ENCODE results near the gene HOXA9. TPM values are rescaled to one million over a fixed set of nuclear protein-coding genes. Genes with fewer than 3 reads are reported as not detected.

HOXA9 gene
- total RNA-seq, 1 experiment from 2014 or later = 16.7 TPM

DNA sequence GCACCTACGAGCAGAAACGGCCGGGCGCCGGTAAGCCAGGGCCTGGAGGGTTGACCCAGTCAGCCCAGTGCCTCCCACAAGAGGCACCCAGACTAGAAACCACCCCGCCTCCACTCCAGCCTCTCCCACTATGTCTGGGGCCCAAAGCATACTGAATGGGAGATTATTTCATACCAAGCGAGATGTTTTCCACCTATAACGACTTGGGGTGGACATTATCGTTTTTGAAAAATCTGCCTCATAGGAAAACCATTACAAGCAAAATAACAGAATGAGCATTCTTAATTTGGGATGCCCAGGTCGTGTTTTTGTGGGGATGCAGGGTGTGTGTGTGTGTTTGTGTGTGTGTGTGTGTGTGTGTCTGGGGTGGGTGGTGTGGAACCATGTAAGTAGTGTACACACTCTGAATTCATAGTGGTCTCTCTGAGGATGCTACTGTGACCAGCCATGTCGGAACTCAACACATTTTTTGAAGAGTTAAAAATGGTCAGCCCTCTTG is 19.4 kb downstream of the HOXA9 start:
- ChIA-PET CTCF (interaction anchor here (0.7 to 1.1 kb wide), 2 partner anchors 15 to 698 kb away, joined by 4 to 5 read pairs; no protein-coding TSS in a partner anchor), POLR2A (no interaction called here)
- no peaks in the 10 kb centered on the region for H3K27me3 Mint-ChIP-seq (ENCODE audit: insufficient read depth, unreplicated experiment)

DNA sequence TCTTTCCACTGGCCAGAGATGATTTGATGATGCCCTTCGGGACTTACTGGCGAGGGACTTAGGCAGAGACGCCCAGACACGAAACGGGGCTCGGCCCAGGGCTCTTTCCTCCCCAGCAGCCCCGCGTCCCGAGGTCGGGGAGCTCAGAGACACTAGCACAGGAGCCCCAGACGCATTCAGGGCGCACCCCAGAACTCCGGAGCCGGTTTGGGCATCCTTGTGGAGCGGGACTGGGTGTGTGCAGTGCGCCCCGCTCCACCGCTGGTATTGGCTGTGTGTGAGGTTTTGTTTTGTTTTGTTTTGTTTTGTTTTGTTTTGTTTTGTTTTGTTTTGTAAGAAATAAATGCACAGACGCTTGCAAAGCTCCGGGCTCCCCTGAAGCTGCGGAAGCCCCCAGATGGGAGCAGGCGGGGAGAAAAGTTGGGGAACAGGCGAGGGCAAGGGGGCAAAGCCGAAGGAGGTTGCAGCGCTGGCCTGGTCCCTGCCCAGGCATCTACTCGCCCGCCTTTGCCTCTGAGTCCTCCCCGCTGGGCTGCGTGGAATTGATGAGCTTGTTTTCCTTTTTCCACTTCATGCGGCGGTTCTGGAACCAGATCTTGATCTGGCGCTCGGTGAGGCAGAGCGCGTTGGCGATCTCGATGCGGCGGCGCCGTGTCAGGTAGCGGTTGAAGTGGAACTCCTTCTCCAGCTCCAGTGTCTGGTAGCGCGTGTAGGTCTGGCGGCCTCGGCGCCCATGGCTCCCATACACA is 20.0 kb downstream of the HOXA9 start:
- no peaks in the 10 kb centered on the region for H3K9me3 ChIP-seq
- intact Hi-C loops (cut with micrococcal nuclease; ENCODE audit: unreplicated experiment) = no loop called here
- ChIA-PET POLR2A (no interaction called here), CTCF (interaction anchor here (0.7 to 1.1 kb wide), 2 partner anchors 16 to 697 kb away, joined by 4 to 5 read pairs; no protein-coding TSS in a partner anchor)
- Mint-ChIP-seq H3K4me1 (ENCODE audit: low read depth, unreplicated experiment) (no peaks in the 10 kb centered on the region), H3K36me3 (ENCODE audit: insufficient read depth, unreplicated experiment) (peaks cover 11% of the 10 kb centered on the region), H3K27me3 (ENCODE audit: insufficient read depth, unreplicated experiment) (no peaks in the 10 kb centered on the region), H3K4me3 (ENCODE audit: unreplicated experiment) (no peak overlapping the region), H3K9me3 (ENCODE audit: unreplicated experiment) (no peaks in the 10 kb centered on the region), H3K27ac (ENCODE audit: unreplicated experiment) (no peak overlapping the region)
- H3K36me3 ChIP-seq (ENCODE audit: control insufficient read depth, insufficient read depth, low read length) = no peaks in the 10 kb centered on the region; the same call in 1 of the 2 replicates
- DNase-seq = peak in 1 of 2 experiments; percentile 19
- H3K4me1 ChIP-seq = peaks cover 24% of the 10 kb centered on the region
- no peak overlapping the region for H3K4me3 ChIP-seq (ENCODE audit: low read depth, low read length)
- BruUV-seq (replicated peaks) = no TSS peak
- no peaks in the 10 kb centered on the region for H3K27me3 ChIP-seq (replicated peaks; ENCODE audit: control insufficient read depth, insufficient read depth, low read length)
- TF ChIP-seq, protein P1, sequence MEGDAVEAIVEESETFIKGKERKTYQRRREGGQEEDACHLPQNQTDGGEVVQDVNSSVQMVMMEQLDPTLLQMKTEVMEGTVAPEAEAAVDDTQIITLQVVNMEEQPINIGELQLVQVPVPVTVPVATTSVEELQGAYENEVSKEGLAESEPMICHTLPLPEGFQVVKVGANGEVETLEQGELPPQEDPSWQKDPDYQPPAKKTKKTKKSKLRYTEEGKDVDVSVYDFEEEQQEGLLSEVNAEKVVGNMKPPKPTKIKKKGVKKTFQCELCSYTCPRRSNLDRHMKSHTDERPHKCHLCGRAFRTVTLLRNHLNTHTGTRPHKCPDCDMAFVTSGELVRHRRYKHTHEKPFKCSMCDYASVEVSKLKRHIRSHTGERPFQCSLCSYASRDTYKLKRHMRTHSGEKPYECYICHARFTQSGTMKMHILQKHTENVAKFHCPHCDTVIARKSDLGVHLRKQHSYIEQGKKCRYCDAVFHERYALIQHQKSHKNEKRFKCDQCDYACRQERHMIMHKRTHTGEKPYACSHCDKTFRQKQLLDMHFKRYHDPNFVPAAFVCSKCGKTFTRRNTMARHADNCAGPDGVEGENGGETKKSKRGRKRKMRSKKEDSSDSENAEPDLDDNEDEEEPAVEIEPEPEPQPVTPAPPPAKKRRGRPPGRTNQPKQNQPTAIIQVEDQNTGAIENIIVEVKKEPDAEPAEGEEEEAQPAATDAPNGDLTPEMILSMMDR (IDR thresholded peaks at IDR 0.05; ENCODE audit: insufficient read depth in 1 of 2, low read depth in 1 of 2, low read length in 1 of 2, severe bottlenecking in 1 of 2, unreplicated experiment in 1 of 2) = no peak

More for the DNA sequence above, 19.4 kb downstream of the HOXA9 start:
- H3K27ac Mint-ChIP-seq (ENCODE audit: unreplicated experiment) = no peak overlapping the region
- Histone ChIP-seq H3K27me3 (replicated peaks; ENCODE audit: control insufficient read depth, insufficient read depth, low read length) (no peaks in the 10 kb centered on the region), H3K36me3 (ENCODE audit: control insufficient read depth, insufficient read depth, low read length) (no peaks in the 10 kb centered on the region; the same call in 1 of the 2 replicates), H3K4me1 (peaks cover 24% of the 10 kb centered on the region), H3K9me3 (no peaks in the 10 kb centered on the region), H3K4me3 (ENCODE audit: low read depth, low read length) (no peak overlapping the region)
- no TSS peak for BruUV-seq (replicated peaks)
- intact Hi-C loops (cut with micrococcal nuclease; ENCODE audit: unreplicated experiment) = no loop called here
- no peaks in the 10 kb centered on the region for H3K9me3 Mint-ChIP-seq (ENCODE audit: unreplicated experiment)
- peaks cover 11% of the 10 kb centered on the region for H3K36me3 Mint-ChIP-seq (ENCODE audit: insufficient read depth, unreplicated experiment)
- TF ChIP-seq, protein P1 (IDR thresholded peaks at IDR 0.05; ENCODE audit: insufficient read depth in 1 of 2, low read depth in 1 of 2, low read length in 1 of 2, severe bottlenecking in 1 of 2, unreplicated experiment in 1 of 2) = no peak
- H3K4me1 Mint-ChIP-seq (ENCODE audit: low read depth, unreplicated experiment) = no peaks in the 10 kb centered on the region
- no peak for DNase-seq
- peak overlapping the region; percentile 27 for H3K4me3 Mint-ChIP-seq (ENCODE audit: unreplicated experiment)

DNA sequence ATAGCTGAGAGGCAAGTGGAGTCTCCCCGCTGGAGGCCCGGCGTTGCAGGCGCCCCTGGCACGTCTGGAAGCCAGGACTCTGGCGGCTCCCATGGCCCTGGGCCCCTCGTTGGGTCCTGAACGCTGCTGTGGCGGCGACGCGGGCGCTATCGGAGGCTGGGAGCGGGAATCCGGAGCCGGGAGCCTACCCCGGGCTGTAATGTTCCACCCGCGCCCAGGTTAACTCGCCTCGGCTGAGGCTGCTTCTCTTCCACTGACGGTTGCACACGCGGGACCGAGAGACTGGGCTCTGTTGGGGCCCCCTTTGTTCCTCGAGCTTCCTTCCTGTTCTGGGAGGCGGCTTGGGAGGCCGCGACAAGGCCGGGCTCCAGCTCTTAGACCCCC is 20.6 kb downstream of the HOXA9 start:
- POLR2A ChIA-PET = no interaction called here
- Histone ChIP-seq H3K27me3 (replicated peaks; ENCODE audit: control insufficient read depth, insufficient read depth, low read length) (no peaks in the 10 kb centered on the region), H3K36me3 (ENCODE audit: control insufficient read depth, insufficient read depth, low read length) (no peaks in the 10 kb centered on the region; the same call in 1 of the 2 replicates), H3K9me3 (no peaks in the 10 kb centered on the region), H3K4me3 (ENCODE audit: low read depth, low read length) (no peak overlapping the region), H3K4me1 (peaks cover 24% of the 10 kb centered on the region)
- Mint-ChIP-seq H3K4me1 (ENCODE audit: low read depth, unreplicated experiment) (no peaks in the 10 kb centered on the region), H3K36me3 (ENCODE audit: insufficient read depth, unreplicated experiment) (peaks cover 11% of the 10 kb centered on the region), H3K27ac (ENCODE audit: unreplicated experiment) (no peak overlapping the region), H3K27me3 (ENCODE audit: insufficient read depth, unreplicated experiment) (no peaks in the 10 kb centered on the region), H3K9me3 (ENCODE audit: unreplicated experiment) (no peaks in the 10 kb centered on the region), H3K4me3 (ENCODE audit: unreplicated experiment) (no peak overlapping the region)
- CTCF ChIA-PET = no interaction called here
- peak in 1 of 2 experiments; percentile 26 for DNase-seq
- BruUV-seq (replicated peaks) = no TSS peak
- TF ChIP-seq, protein P1 (IDR thresholded peaks at IDR 0.05; ENCODE audit: insufficient read depth in 1 of 2, low read depth in 1 of 2, low read length in 1 of 2, severe bottlenecking in 1 of 2, unreplicated experiment in 1 of 2) = no peak
- intact Hi-C loops (cut with micrococcal nuclease; ENCODE audit: unreplicated experiment) = no loop called here

All from Caco-2 (cell line).